Testis (tissue), 5 donors: Measurements from ENCODE around the gene INO80C. TPM values are rescaled to one million over a fixed set of nuclear protein-coding genes. Genes with fewer than 3 reads are reported as not detected.

Experiments
- DNase-seq: peaks from one replicate; pipeline ENCODE4 v3.0.0-alpha.2; 2019
- H3K27ac ChIP-seq, 2 donors: fragments of 200-600 bp; sonication (generic); one replicate each; pipeline ENCODE4 v1.5.1; 2019
- H3K27me3 ChIP-seq: fragments of 200-600 bp; sonication (generic); one replicate; pipeline ENCODE4 v1.5.1; 2019
- H3K36me3 ChIP-seq: fragments of 200-600 bp; sonication (generic); one replicate; pipeline ENCODE4 v1.5.1; 2017; ENCODE audit warnings: low read depth; ENCODE audit errors: missing control alignments
- H3K4me1 ChIP-seq: fragments of 200-600 bp; sonication (generic); one replicate; pipeline ENCODE4 v1.5.1; 2019
- H3K4me3 ChIP-seq, 2 donors: fragments of 200-600 bp; sonication (generic); one replicate each; pipeline ENCODE4 v1.5.1; 2017 to 2019
- H3K9me3 ChIP-seq: fragments of 200-600 bp; sonication (generic); one replicate; pipeline ENCODE4 v1.5.1; 2017
- CTCF ChIP-seq, 3 experiments: fragments of 450-650 bp in 2 of 3; fragments of 200-600 bp in 1 of 3; sonication (generic) in 1 of 3; IDR thresholded peaks; one replicate each; pipeline ENCODE4 v1.5.1; 2016 to 2019; ENCODE audit warnings: antibody characterized with exemption in 3 of 3, mild to moderate bottlenecking in 2 of 3, moderate library complexity in 1 of 3
- POLR2A ChIP-seq: fragments of 450-650 bp; IDR thresholded peaks from one replicate; pipeline ENCODE4 v1.6.1; 2017; ENCODE audit warnings: antibody characterized with exemption, mild to moderate bottlenecking, moderate library complexity
- WGBS, 2 donors: methylation state at CpG; one replicate each; pipeline ENCODE4 v1.1.5; 2018; 5-methylcytosine and 5-hydroxymethylcytosine counted together
- intact Hi-C: fragments of 100-400 bp; cut with DNase I; formaldehyde crosslinking; loops from one replicate; pipeline ENCODE4 v1.15.1; 2023; ENCODE audit warnings: low total_unique reads
- long read RNA-seq, 2 donors: transcript quantifications; one replicate each; lab custom pipeline, GENCODE V29; 2026
- polyA plus RNA-seq: library from polyadenylated mRNA; stranded (reverse); fragments of 350-450 nt; fragmentation: Illumina TruSeq; extraction: RNeasy Lipid Tissue Mini Kit (QIAGEN cat#74804); gene quantifications from one replicate; pipeline ENCODE4 v1.2.3, GENCODE V29; 2014; ENCODE audit warnings: low read depth, low replicate concordance; ENCODE audit not compliant: insufficient read depth
- total RNA-seq, 2 donors: library from RNA; depleted of rRNA; stranded (reverse); fragments of >200 nt; gene quantifications; one replicate each; pipeline ENCODE4 v1.2.3, GENCODE V29; 2016

Gene INO80C, protein sequence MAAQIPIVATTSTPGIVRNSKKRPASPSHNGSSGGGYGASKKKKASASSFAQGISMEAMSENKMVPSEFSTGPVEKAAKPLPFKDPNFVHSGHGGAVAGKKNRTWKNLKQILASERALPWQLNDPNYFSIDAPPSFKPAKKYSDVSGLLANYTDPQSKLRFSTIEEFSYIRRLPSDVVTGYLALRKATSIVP
- 10 to 100 TPM; 52.2 to 77.5 TPM for total RNA-seq
- polyA plus RNA-seq = 155 TPM
- long read RNA-seq, donor 1, transcript INO80C-202 (5 exons, 974 nt) = major isoform, 11 of 16 reads
- long read RNA-seq, donor 1, partial matches to known transcripts = 0 of 16 reads
- long read RNA-seq, donor 1, other reads (novel, unspliced or antisense) = 0 of 16 reads
- long read RNA-seq, donor 2, partial matches to known transcripts = 0 of 5 reads
- long read RNA-seq, donor 2, other reads (novel, unspliced or antisense) = 0 of 5 reads

DNA sequence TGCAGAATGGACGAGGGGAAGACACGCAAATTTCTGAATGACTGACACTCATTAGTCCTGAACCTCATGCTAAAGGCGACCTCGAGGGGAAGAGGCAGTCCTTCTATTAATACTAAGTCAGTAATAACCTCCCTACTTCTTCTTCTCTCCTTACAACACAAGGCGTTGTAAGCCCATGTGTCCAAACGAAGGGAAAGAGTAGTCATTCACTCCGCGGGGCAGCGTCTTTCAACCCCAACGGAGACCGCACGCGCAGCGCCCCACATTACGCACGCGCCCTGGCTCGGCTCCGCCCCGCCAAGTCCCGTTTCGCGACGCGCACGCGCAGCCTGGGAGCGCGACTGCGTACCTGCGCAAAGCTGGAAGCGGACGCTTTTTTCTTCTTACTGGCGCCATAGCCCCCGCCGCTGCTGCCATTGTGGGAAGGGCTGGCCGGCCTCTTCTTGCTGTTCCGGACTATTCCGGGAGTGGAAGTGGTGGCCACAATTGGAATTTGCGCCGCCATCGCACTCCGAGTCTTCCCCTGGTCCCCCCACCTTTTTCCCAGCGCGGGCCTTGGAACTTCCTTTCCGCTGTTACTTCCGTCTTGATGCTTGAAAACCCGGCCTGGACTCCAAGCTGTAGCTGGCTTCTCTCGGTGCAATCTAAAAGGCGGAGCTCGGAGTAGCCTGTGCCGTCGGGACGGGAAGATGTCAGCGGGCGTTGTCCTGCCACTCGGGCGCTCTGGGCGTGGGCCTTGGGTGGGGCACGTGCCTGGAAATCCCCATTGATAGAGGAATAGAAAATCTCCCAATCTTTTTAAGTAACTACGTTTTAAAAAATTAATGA, at the start of gene INO80C:
INO80C (minus strand) TSS at position 591 of the 828 bp plus-strand sequence; CDS start at position 505, 86 bp downstream.
- intact Hi-C loops = no loop called here

DNA sequence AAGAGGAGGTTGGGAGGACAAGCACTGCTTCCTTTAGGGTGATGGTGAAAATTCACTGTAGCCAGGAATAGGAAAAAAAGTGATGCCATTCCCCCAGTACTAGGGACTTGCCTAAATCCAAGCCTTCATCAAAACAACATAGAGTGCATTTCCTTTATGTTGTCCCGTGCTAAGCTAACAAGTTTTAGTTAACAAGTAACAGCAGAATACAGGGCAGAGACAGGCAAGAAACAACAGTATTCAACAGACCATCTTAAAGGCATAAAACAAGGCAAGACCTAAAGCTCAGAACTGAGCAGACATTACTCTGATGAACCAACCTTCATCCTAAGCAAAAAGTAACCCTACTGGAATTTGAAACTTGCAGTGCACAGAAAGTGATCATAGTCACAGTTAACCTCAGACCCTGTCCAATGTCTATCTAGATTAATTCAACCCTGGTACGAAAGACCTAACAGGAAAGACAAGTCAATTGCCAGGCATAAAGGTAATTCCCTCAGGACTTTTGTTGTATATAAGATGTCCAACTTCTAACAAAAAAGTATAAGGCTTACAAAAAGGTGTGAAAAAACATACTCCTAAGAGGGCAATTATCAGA, 49.3 kb upstream of the INO80C start:
- 86 to 89% methylated on average over 2 of the region's 2 CpGs for WGBS, 2 donors
- no peak overlapping the region for H3K27ac ChIP-seq
- H3K9me3 ChIP-seq = no peaks in the 10 kb centered on the region
- TF ChIP-seq POLR2A (no peak), CTCF (IDR thresholded peaks at IDR 0.05) (no peak)
- intact Hi-C loops = no loop called here
- no peaks in the 10 kb centered on the region for H3K36me3 ChIP-seq
- no peak for DNase-seq
- H3K27me3 ChIP-seq = no peaks in the 10 kb centered on the region
- no peaks in the 10 kb centered on the region for H3K4me1 ChIP-seq
- no peak overlapping the region for H3K4me3 ChIP-seq

More for the DNA sequence above, at the start of gene INO80C:
- no peak for TF ChIP-seq CTCF (IDR thresholded peaks at IDR 0.05)
- peak; percentile 6 for TF ChIP-seq POLR2A
- H3K36me3 ChIP-seq = no peaks in the 10 kb centered on the region
- 1% methylated on average over 61 of the region's 61 CpGs for WGBS, 2 donors
- peaks cover 13% of the 10 kb centered on the region for H3K4me1 ChIP-seq
- peak; percentile 93 for DNase-seq
- no peaks in the 10 kb centered on the region for H3K9me3 ChIP-seq
- H3K27me3 ChIP-seq = no peaks in the 10 kb centered on the region
- peak within 1 kb of the TSS; percentile 75 to 79 for H3K4me3 ChIP-seq
- H3K27ac ChIP-seq = peak within 1 kb of the TSS; percentile 95 to 97

DNA sequence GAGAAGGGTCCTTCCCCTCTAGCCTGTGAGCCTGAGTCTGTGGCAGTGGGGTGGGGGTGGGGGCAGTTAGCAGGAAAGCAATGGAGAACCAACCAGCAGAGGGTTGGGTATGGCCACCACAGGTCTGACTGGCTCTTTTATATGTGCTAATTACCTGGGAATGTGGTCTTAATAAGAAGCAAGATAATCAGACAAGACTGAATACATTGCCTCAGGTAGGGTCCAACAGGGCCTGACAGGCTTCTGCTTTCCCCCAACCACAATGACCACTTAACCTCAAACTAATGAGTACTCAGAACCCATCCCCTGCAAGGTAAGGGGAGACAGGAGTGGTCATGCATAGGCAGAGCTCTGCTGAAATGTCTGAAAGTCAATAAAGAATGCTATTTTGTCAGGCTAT, 44.6 kb upstream of the INO80C start:
- Histone ChIP-seq H3K9me3 (no peaks in the 10 kb centered on the region), H3K36me3 (no peaks in the 10 kb centered on the region), H3K4me1 (no peaks in the 10 kb centered on the region), H3K4me3 (no peak overlapping the region), H3K27ac (no peak overlapping the region), H3K27me3 (no peaks in the 10 kb centered on the region)
- intact Hi-C loops = no loop called here
- TF ChIP-seq POLR2A (no peak), CTCF (IDR thresholded peaks at IDR 0.05) (no peak)
- DNase-seq = no peak

- intact Hi-C loops = no loop called here
- 88 to 89% methylated on average over 1 of the region's 1 CpG for WGBS, 2 donors
- Histone ChIP-seq H3K36me3 (no peaks in the 10 kb centered on the region), H3K9me3 (no peaks in the 10 kb centered on the region), H3K27ac (no peak overlapping the region), H3K27me3 (no peaks in the 10 kb centered on the region), H3K4me1 (no peaks in the 10 kb centered on the region), H3K4me3 (no peak overlapping the region)
- DNase-seq = no peak
- TF ChIP-seq POLR2A = no peak
- no peak for TF ChIP-seq CTCF (IDR thresholded peaks at IDR 0.05)
These were observed 37.5 kb upstream of the INO80C start for GRCh38 chr18:35535297-35535696.
